Hepatocyte (in vitro differentiated cells): ENCODE results near the gene APOA1. TPM values are rescaled to one million over a fixed set of nuclear protein-coding genes. Genes with fewer than 3 reads are reported as not detected.

Source experiments
- DNase-seq: peaks from one replicate; pipeline ENCODE4 v3.0.0-alpha.2; 2016; ENCODE audit warnings: low spot score
- H2AFZ ChIP-seq: fragments of 200-600 bp; sonication (generic); 2 replicates; pipeline ENCODE4 v1.6.0; 2016; ENCODE audit warnings: antibody characterized with exemption, mild to moderate bottlenecking
- H3K27ac ChIP-seq: fragments of 200-600 bp; sonication (generic); 2 replicates; pipeline ENCODE4 v1.5.1; 2016; ENCODE audit warnings: mild to moderate bottlenecking
- H3K27me3 ChIP-seq: fragments of 200-600 bp; sonication (generic); 2 replicates; pipeline ENCODE4 v1.6.1; 2016
- H3K36me3 ChIP-seq: fragments of 200-600 bp; sonication (generic); replicated peaks from 2 replicates; pipeline ENCODE4 v1.5.1; 2016; ENCODE audit warnings: low read depth; ENCODE audit not compliant: insufficient read depth
- H3K4me1 ChIP-seq: fragments of 200-600 bp; sonication (generic); 2 replicates; pipeline ENCODE4 v1.5.1; 2016; ENCODE audit warnings: mild to moderate bottlenecking, moderate library complexity; ENCODE audit not compliant: insufficient read depth
- H3K4me2 ChIP-seq: fragments of 200-600 bp; sonication (generic); 2 replicates; pipeline ENCODE4 v1.6.0; 2016
- H3K4me3 ChIP-seq: fragments of 200-600 bp; sonication (generic); 2 replicates; pipeline ENCODE4 v1.5.1; 2016; ENCODE audit warnings: mild to moderate bottlenecking
- H3K79me2 ChIP-seq: fragments of 200-600 bp; sonication (generic); 2 replicates; pipeline ENCODE4 v1.6.0; 2017; ENCODE audit warnings: mild to moderate bottlenecking
- H3K9me2 ChIP-seq: fragments of 200-600 bp; sonication (generic); replicated peaks from 2 replicates; pipeline ENCODE4 v1.6.0; 2017; ENCODE audit warnings: mild to moderate bottlenecking; ENCODE audit not compliant: insufficient read depth
- H3K9me3 ChIP-seq: fragments of 200-600 bp; sonication (generic); 2 replicates; pipeline ENCODE4 v1.5.1; 2016; ENCODE audit warnings: low read depth, mild to moderate bottlenecking
- H4K20me1 ChIP-seq: fragments of 200-600 bp; sonication (generic); 2 replicates; pipeline ENCODE4 v1.6.0; 2016; ENCODE audit warnings: mild to moderate bottlenecking; ENCODE audit not compliant: insufficient read depth, poor library complexity, severe bottlenecking
- EZH2 ChIP-seq: fragments of 200-600 bp; sonication (generic); IDR thresholded peaks from 2 replicates; pipeline ENCODE4 v1.6.1; 2016; ENCODE audit warnings: antibody characterized with exemption, mild to moderate bottlenecking, borderline replicate concordance
- EZH2phosphoT487 ChIP-seq: fragments of 200-600 bp; sonication (generic); IDR thresholded peaks from one replicate; pipeline ENCODE4 v1.6.1; 2018; ENCODE audit warnings: antibody characterized with exemption, mild to moderate bottlenecking, low read depth, moderate library complexity; ENCODE audit not compliant: unreplicated experiment, severe bottlenecking
- whole genome bisulfite sequencing: methylation state at CpG from one replicate; pipeline ENCODE4 v1.1.6; 2016; ENCODE audit warnings: low lambda C conversion rate; ENCODE audit errors: missing lambda C conversion rate; 5-methylcytosine and 5-hydroxymethylcytosine counted together
- polyA plus RNA-seq: library from polyadenylated mRNA; unstranded; fragments of >200 nt; fragmentation: Nextera tagmentation; extraction: Ambion mirVana; gene quantifications from 2 replicates; pipeline ENCODE4 v1.2.1, GENCODE V29; 2016
- total RNA-seq: library from RNA; depleted of rRNA; stranded (reverse); fragments of >200 nt; gene quantifications from 2 replicates; pipeline ENCODE4 v1.2.3, GENCODE V29; 2014
- TF ChIP-seq, protein P1 (sequence below): fragments of 200-600 bp; sonication (generic); IDR thresholded peaks from 2 replicates; pipeline ENCODE4 v1.5.1; 2016; ENCODE audit warnings: antibody characterized with exemption, mild to moderate bottlenecking; ENCODE audit not compliant: poor library complexity

The APOA1 gene
- total and polyA plus RNA-seq, 2 experiments from 2014 or later, result 4,253 to 7,624 TPM

GRCh38 chr11:116849486-116849885 is 12.1 kb upstream of the APOA1 start:
- Histone ChIP-seq H3K4me3 (no peak overlapping the region), H3K4me2 (no peak overlapping the region), H3K79me2 (no peaks in the 10 kb centered on the region), H4K20me1 (no peaks in the 10 kb centered on the region), H3K9me3 (no peaks in the 10 kb centered on the region), H3K4me1 (peaks cover 29% of the 10 kb centered on the region), H3K27me3 (no peaks in the 10 kb centered on the region), H3K27ac (no peak overlapping the region), H3K9me2 (no peaks in the 10 kb centered on the region), H2AFZ (no peak overlapping the region), H3K36me3 (no peaks in the 10 kb centered on the region)
- TF ChIP-seq EZH2, result no peak
- TF ChIP-seq EZH2phosphoT487, result no peak
- TF ChIP-seq, protein P1, sequence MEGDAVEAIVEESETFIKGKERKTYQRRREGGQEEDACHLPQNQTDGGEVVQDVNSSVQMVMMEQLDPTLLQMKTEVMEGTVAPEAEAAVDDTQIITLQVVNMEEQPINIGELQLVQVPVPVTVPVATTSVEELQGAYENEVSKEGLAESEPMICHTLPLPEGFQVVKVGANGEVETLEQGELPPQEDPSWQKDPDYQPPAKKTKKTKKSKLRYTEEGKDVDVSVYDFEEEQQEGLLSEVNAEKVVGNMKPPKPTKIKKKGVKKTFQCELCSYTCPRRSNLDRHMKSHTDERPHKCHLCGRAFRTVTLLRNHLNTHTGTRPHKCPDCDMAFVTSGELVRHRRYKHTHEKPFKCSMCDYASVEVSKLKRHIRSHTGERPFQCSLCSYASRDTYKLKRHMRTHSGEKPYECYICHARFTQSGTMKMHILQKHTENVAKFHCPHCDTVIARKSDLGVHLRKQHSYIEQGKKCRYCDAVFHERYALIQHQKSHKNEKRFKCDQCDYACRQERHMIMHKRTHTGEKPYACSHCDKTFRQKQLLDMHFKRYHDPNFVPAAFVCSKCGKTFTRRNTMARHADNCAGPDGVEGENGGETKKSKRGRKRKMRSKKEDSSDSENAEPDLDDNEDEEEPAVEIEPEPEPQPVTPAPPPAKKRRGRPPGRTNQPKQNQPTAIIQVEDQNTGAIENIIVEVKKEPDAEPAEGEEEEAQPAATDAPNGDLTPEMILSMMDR, result no peak
- WGBS, result 96% methylated on average over 6 of the region's 6 CpGs
- DNase-seq, result no peak

DNA sequence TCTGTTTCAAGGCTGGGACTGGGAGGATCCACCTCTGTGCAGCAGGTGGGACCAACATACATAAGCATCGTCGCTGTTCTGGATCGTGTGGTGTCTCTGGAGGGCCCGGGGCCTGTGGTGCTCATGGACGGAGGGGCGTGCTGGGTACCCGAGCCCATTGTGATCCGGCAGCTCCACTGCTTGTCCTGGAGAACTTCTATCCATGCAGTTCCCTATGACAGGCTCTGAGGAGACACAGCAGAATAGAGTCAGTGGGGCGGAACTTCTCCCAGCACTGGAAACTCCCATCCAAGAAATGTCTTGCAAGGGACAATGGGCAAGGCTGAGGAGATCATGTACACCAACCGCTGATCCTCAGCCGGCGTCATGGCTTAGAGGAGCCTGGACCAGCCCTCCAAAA is 11.6 kb upstream of the APOA1 start:
- TF ChIP-seq, protein P1, result no peak
- TF ChIP-seq EZH2 (no peak), EZH2phosphoT487 (no peak)
- Histone ChIP-seq H3K4me2 (no peak overlapping the region), H3K9me3 (no peaks in the 10 kb centered on the region), H3K27ac (no peak overlapping the region), H3K79me2 (no peaks in the 10 kb centered on the region), H3K36me3 (no peaks in the 10 kb centered on the region), H3K9me2 (no peaks in the 10 kb centered on the region), H3K4me1 (peaks cover 26% of the 10 kb centered on the region), H3K4me3 (no peak overlapping the region), H3K27me3 (no peaks in the 10 kb centered on the region), H4K20me1 (no peaks in the 10 kb centered on the region), H2AFZ (no peak overlapping the region)
- DNase-seq, result no peak
- WGBS, result 97% methylated on average over 12 of the region's 12 CpGs

DNA sequence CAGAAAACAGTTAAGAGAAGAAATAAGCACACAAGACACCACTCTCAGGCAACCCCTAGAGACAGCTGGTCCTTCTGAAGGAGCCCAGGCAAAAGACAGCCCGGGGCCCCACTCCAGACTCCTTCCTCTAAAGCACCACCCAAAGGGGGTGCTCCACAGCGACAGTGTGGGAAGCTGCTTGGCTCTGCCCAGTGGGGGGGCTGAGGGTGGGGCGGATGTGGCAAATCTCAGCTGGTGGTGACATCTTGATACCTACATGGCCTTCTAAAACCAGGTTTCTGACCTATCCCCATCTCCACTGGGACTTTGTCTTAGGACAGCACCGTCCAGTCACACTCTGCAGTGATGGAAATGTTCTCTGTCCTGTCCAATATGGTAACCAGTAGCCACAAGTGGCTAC is 10.2 kb upstream of the APOA1 start:
- Histone ChIP-seq H2AFZ (no peak overlapping the region), H3K9me2 (no peaks in the 10 kb centered on the region), H4K20me1 (no peaks in the 10 kb centered on the region), H3K79me2 (no peaks in the 10 kb centered on the region), H3K27ac (no peak overlapping the region), H3K36me3 (no peaks in the 10 kb centered on the region), H3K4me2 (no peak overlapping the region), H3K27me3 (no peaks in the 10 kb centered on the region), H3K4me3 (no peak overlapping the region), H3K9me3 (no peaks in the 10 kb centered on the region), H3K4me1 (peaks cover 15% of the 10 kb centered on the region)
- DNase-seq, result no peak
- TF ChIP-seq EZH2phosphoT487 (no peak), EZH2 (no peak)
- TF ChIP-seq, protein P1, result no peak
- 100% methylated on average over 4 of the region's 4 CpGs for WGBS

DNA sequence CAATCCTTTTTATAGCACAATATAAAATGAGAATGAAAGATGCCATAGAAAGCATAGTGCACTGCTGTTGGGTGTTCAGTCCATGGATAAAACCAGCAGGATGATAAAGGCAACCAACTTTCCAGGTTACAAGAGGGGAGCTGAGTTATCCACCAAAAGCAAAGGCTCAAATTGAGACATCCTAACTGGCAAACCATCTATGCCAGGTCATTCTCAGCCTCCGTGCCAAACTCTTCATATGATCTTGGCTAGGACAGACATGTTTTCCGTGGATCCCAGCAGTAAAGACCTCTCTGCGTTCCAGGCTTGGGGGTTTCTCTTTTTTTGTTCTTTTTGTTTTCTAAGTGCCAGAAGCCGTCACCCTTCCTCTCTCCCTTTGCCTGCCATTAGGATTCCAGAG is 7.3 kb upstream of the APOA1 start:
- H3K27ac ChIP-seq, result no peak overlapping the region
- no peaks in the 10 kb centered on the region for H3K9me2 ChIP-seq
- H3K79me2 ChIP-seq, result no peaks in the 10 kb centered on the region
- H3K4me3 ChIP-seq, result no peak overlapping the region
- TF ChIP-seq EZH2phosphoT487 (no peak), EZH2 (no peak)
- TF ChIP-seq, protein P1, result no peak
- no peaks in the 10 kb centered on the region for H4K20me1 ChIP-seq
- WGBS, result 94% methylated on average over 4 of the region's 4 CpGs
- no peaks in the 10 kb centered on the region for H3K9me3 ChIP-seq
- H3K4me2 ChIP-seq, result no peak overlapping the region
- DNase-seq, result no peak
- H2AFZ ChIP-seq, result no peak overlapping the region
- peaks cover 9% of the 10 kb centered on the region for H3K4me1 ChIP-seq
- no peaks in the 10 kb centered on the region for H3K27me3 ChIP-seq
- no peaks in the 10 kb centered on the region for H3K36me3 ChIP-seq
